ENCODE results near the gene PALM3. TPM values are rescaled to one million over a fixed set of nuclear protein-coding genes. Genes with fewer than 3 reads are reported as not detected.

PALM3 gene
- total RNA-seq, 2 experiments from 2014 or later = 0.09 TPM; not detected in 1

DNA sequence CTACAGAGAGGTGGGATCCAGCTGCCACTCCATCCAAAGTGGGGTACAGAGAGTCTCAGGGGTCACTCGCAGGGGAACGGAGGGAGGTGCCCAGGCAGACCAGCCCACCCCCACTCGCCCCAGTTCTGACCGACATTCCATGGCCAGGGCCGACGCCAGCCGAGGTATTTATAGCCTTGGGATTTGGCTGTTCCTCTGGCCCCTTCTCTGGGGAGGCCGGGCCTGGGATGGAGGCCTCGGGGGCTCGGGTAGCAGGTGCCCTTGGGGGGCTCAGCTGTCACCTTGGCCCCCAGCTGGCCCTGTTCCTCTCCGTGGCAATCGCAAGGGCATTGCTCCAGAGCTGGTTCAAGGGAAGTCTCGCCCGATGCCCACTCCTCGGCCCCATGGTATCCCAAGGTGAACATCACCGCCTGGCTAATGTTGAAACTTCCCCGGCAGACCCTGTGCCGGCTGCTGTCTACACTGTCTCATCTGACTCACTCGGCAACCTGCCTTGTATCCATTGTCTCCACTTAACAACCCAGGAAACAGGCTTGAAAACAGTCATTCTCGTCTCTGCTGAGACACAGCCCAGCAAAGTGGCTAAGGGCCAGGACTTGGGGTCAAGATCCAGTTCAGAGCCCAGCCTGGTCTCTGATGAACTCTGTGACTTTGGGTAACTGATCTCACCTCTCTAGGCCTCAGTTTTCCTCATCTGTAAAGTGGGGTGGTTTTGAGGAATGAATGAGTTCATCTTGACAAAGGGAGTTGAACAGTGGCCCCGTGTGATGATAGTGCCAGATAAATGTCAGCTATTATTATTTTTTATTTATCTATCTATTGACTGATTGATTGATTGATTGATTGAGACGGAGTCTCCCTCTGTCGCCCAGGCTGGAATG, 45.9 kb upstream of the PALM3 start:
- H3K4me1 ChIP-seq (ENCODE audit: insufficient read depth, low read length, poor library complexity, severe bottlenecking) = no peaks in the 10 kb centered on the region
- intact Hi-C loops (cut with micrococcal nuclease; ENCODE audit: unreplicated experiment) = no loop called here
- no peak overlapping the region for H2AFZ ChIP-seq (ENCODE audit: low read length)
- H3K4me2 ChIP-seq (ENCODE audit: low read length) = no peak overlapping the region
- DNase-seq (ENCODE audit: low spot score) = no peak
- no peaks in the 10 kb centered on the region for H4K20me1 ChIP-seq (ENCODE audit: insufficient read depth, low read length)
- no peaks in the 10 kb centered on the region; the same call in 1 of the 2 replicates for H3K36me3 ChIP-seq (ENCODE audit: insufficient read depth, low read length)
- ChIA-PET CTCF (ENCODE audit: unreplicated experiment) (interaction anchor here (0.6 kb wide), 1 partner anchor 27 kb away, joined by 3 read pairs; no protein-coding TSS in a partner anchor), POLR2A (no interaction called here)
- no TSS peak for BruUV-seq (replicated peaks)
- no peaks in the 10 kb centered on the region for H3K9me2 ChIP-seq (ENCODE audit: insufficient read depth, low read length)
- TF ChIP-seq, protein P1, sequence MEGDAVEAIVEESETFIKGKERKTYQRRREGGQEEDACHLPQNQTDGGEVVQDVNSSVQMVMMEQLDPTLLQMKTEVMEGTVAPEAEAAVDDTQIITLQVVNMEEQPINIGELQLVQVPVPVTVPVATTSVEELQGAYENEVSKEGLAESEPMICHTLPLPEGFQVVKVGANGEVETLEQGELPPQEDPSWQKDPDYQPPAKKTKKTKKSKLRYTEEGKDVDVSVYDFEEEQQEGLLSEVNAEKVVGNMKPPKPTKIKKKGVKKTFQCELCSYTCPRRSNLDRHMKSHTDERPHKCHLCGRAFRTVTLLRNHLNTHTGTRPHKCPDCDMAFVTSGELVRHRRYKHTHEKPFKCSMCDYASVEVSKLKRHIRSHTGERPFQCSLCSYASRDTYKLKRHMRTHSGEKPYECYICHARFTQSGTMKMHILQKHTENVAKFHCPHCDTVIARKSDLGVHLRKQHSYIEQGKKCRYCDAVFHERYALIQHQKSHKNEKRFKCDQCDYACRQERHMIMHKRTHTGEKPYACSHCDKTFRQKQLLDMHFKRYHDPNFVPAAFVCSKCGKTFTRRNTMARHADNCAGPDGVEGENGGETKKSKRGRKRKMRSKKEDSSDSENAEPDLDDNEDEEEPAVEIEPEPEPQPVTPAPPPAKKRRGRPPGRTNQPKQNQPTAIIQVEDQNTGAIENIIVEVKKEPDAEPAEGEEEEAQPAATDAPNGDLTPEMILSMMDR (conservative IDR thresholded peaks at IDR 0.05; ENCODE audit: low read length) = no peak
- TF ChIP-seq EZH2phosphoT487 (IDR thresholded peaks at IDR 0.05; ENCODE audit: borderline replicate concordance, low read depth, low read length) = no peak
- no peak overlapping the region for H3K4me3 ChIP-seq (ENCODE audit: low read depth, low read length, poor library complexity, severe bottlenecking)
- no peaks in the 10 kb centered on the region for H3K9me3 ChIP-seq (ENCODE audit: low read length)
- no peak overlapping the region for H3K27ac ChIP-seq (ENCODE audit: low read depth, low read length, poor library complexity, severe bottlenecking)
- no peaks in the 10 kb centered on the region for H3K79me2 ChIP-seq (ENCODE audit: insufficient read depth, low read depth, low read length)

DNA sequence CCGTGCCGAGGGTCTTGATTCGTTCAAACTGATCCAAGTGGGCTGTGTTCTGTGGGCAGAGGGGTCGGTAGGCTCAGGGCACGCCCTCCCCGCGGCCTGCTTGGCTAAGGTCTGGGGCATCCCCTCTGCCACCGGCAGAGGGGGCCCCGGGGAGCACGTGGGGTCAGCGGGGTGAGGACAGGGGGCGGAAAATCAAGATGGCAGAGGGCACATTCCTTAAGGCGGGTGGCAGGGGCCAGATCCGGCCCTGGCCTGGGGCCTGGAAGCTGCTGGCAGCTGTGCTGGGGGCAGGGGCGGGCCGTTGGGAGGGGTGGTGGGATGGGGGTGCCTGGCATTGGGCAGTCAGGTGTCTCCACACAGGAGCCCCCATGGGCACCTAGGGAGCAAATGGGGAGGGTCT, 45.0 kb upstream of the PALM3 start:
- Histone ChIP-seq H3K4me1 (ENCODE audit: insufficient read depth, low read length, poor library complexity, severe bottlenecking) (no peaks in the 10 kb centered on the region), H3K9me3 (ENCODE audit: low read length) (no peaks in the 10 kb centered on the region), H3K27ac (ENCODE audit: low read depth, low read length, poor library complexity, severe bottlenecking) (no peak overlapping the region), H3K4me2 (ENCODE audit: low read length) (no peak overlapping the region), H3K9me2 (ENCODE audit: insufficient read depth, low read length) (no peaks in the 10 kb centered on the region), H3K4me3 (ENCODE audit: low read depth, low read length, poor library complexity, severe bottlenecking) (no peak overlapping the region), H4K20me1 (ENCODE audit: insufficient read depth, low read length) (no peaks in the 10 kb centered on the region), H2AFZ (ENCODE audit: low read length) (no peak overlapping the region), H3K36me3 (ENCODE audit: insufficient read depth, low read length) (peaks cover 7% of the 10 kb centered on the region), H3K79me2 (ENCODE audit: insufficient read depth, low read depth, low read length) (no peaks in the 10 kb centered on the region)
- no TSS peak for BruUV-seq (replicated peaks)
- POLR2A ChIA-PET = interaction anchor here (0.6 kb wide), 2 partner anchors 198 to 236 kb away, joined by 3 read pairs; no protein-coding TSS in a partner anchor
- TF ChIP-seq EZH2phosphoT487 (IDR thresholded peaks at IDR 0.05; ENCODE audit: borderline replicate concordance, low read depth, low read length) = no peak
- TF ChIP-seq, protein P1 (conservative IDR thresholded peaks at IDR 0.05; ENCODE audit: low read length) = no peak
- intact Hi-C loops (cut with micrococcal nuclease; ENCODE audit: unreplicated experiment) = no loop called here
- CTCF ChIA-PET (ENCODE audit: unreplicated experiment) = no interaction called here
- DNase-seq (ENCODE audit: low spot score) = no peak

DNA sequence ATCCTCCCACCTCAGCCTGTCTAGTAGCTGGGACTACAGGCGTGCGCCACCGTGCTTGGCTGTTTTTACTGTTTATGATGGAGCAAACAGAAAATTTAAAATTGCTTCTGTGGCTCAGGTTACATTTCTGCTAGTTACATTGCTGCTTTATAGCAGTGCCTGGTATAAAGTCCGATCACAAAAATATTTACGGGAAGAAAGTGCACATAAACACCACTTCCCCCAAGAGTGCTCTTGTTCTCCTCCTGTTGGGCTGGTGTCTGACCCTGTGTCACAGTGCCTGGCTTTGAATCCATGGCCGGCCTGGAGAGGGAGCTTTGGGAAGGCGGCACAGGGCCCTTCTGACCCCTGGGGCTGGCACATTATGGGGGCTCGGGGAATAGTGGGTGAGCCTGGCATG, 43.8 kb upstream of the PALM3 start:
- no peak for DNase-seq (ENCODE audit: low spot score)
- ChIA-PET POLR2A (interaction anchor here (1.2 kb wide), 1 partner anchor 30 kb away, joined by 3 read pairs; no protein-coding TSS in a partner anchor), CTCF (ENCODE audit: unreplicated experiment) (interaction anchor here (0.6 kb wide), 1 partner anchor 11 kb away, joined by 5 read pairs; no protein-coding TSS in a partner anchor)
- H3K27ac ChIP-seq (ENCODE audit: low read depth, low read length, poor library complexity, severe bottlenecking) = no peak overlapping the region
- no peaks in the 10 kb centered on the region for H4K20me1 ChIP-seq (ENCODE audit: insufficient read depth, low read length)
- H3K4me1 ChIP-seq (ENCODE audit: insufficient read depth, low read length, poor library complexity, severe bottlenecking) = no peaks in the 10 kb centered on the region
- peaks cover 7% of the 10 kb centered on the region for H3K36me3 ChIP-seq (ENCODE audit: insufficient read depth, low read length)
- H3K9me2 ChIP-seq (ENCODE audit: insufficient read depth, low read length) = no peaks in the 10 kb centered on the region
- no peaks in the 10 kb centered on the region for H3K79me2 ChIP-seq (ENCODE audit: insufficient read depth, low read depth, low read length)
- no peak overlapping the region for H2AFZ ChIP-seq (ENCODE audit: low read length)
- intact Hi-C loops (cut with micrococcal nuclease; ENCODE audit: unreplicated experiment) = no loop called here
- no peak overlapping the region for H3K4me2 ChIP-seq (ENCODE audit: low read length)
- no peaks in the 10 kb centered on the region for H3K9me3 ChIP-seq (ENCODE audit: low read length)
- BruUV-seq (replicated peaks) = no TSS peak
- TF ChIP-seq, protein P1 (conservative IDR thresholded peaks at IDR 0.05; ENCODE audit: low read length) = no peak
- TF ChIP-seq EZH2phosphoT487 (IDR thresholded peaks at IDR 0.05; ENCODE audit: borderline replicate concordance, low read depth, low read length) = no peak
- H3K4me3 ChIP-seq (ENCODE audit: low read depth, low read length, poor library complexity, severe bottlenecking) = no peak overlapping the region

Measured in OCI-LY7 (cell line).